ENCODE results near the gene SPECC1. TPM values are rescaled to one million over a fixed set of nuclear protein-coding genes. Genes with fewer than 3 reads are reported as not detected.

Gene SPECC1
- total RNA-seq, 2 donors from 2014 or later, result 53.5 to 78.3 TPM

- Histone ChIP-seq H3K4me1 (no peaks in the 10 kb centered on the region), H3K4me3 (no peak overlapping the region), H3K27me3 (no peaks in the 10 kb centered on the region), H3K9ac (ENCODE audit: low read depth in 2 of 2, low read length in 2 of 2) (no peak overlapping the region), H3K9me3 (no peaks in the 10 kb centered on the region), H3K36me3 (no peaks in the 10 kb centered on the region), H3K27ac (no peak overlapping the region)
- no peak for TF ChIP-seq CTCF (IDR thresholded peaks at IDR 0.05)
- intact Hi-C loops (cut with DNase I), result no loop called here
- DNase-seq, result no peak
Measured at GRCh38 chr17:20080513-20080912, 71.4 kb downstream of the SPECC1 start.

DNA sequence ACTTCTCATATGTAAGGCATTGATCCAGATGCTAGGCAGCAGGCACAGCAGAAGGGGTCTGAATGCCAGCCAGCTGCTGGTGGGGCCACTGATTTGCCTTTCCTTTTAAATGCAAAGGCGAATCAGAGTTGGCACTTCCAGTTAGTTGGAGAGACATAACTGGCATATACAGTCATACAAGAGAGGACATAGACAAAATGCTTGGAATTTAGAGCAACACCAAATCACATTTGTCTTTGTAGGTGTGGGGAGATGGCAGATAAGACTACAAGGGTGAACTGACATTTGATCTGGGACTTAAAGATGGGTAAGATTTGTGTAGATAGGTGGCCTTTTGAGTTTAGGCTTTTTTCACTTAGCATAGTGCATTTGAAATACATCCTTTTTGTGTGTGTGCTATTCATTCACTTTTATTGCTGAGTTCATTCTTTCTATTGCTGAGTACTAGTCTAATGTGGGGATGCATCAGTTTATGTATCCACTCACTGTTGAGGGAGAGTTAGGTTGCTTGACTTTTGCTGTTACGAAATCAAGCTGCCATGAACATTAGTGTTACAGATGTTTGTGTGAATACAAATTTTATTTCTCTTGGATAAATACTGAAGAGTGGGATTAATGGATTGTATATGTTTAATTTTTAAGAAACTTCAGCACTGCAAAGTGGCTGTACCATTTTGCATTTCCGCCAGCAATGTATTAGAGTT, 74.1 kb downstream of the SPECC1 start:
- H3K4me1 ChIP-seq, result no peaks in the 10 kb centered on the region
- H3K27ac ChIP-seq, result no peak overlapping the region
- no peaks in the 10 kb centered on the region for H3K27me3 ChIP-seq
- no peak overlapping the region for H3K4me3 ChIP-seq
- DNase-seq, result no peak
- no peak for TF ChIP-seq CTCF (IDR thresholded peaks at IDR 0.05)
- no peaks in the 10 kb centered on the region for H3K36me3 ChIP-seq
- H3K9ac ChIP-seq (ENCODE audit: low read depth in 2 of 2, low read length in 2 of 2), result no peak overlapping the region
- intact Hi-C loops (cut with DNase I), result no loop called here
- no peaks in the 10 kb centered on the region for H3K9me3 ChIP-seq

- intact Hi-C loops (cut with DNase I), result no loop called here
- TF ChIP-seq CTCF (IDR thresholded peaks at IDR 0.05), result no peak
- H3K9ac ChIP-seq (ENCODE audit: low read depth in 2 of 2, low read length in 2 of 2), result no peak overlapping the region
- H3K4me1 ChIP-seq, result no peaks in the 10 kb centered on the region
- H3K36me3 ChIP-seq, result no peaks in the 10 kb centered on the region
- no peak for DNase-seq
- H3K27ac ChIP-seq, result no peak overlapping the region
- no peaks in the 10 kb centered on the region for H3K27me3 ChIP-seq
- no peak overlapping the region for H3K4me3 ChIP-seq
- H3K9me3 ChIP-seq, result no peaks in the 10 kb centered on the region
Measured at GRCh38 chr17:20084621-20085282, 75.6 kb downstream of the SPECC1 start.

DNA sequence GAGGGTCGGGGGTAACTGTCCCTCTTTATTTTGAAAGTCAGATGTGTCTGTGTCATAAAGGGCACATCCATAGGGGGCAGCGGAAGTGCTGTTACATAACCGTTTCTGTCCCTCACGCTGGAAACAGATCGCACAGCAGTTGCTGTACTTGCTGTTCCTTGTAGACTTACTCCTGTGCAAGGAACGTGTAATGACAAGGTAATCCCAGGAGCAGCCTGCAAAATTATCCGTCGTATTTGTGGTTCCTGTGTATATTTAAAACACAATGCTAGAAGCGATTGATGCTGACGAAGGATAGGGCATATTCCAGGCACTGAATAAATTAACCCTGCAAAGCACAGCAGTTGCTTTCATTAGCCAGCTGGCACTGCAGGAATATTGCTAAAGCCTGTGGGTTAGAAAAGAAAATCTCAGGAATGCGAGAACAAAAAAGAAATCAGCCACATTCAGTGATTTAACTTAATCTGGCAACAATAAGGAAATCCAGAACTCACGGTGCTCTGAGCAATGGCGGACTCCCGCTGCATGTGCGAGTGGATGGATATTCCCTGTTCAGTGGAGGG, 76.2 kb downstream of the SPECC1 start:
- TF ChIP-seq CTCF (IDR thresholded peaks at IDR 0.05), result no peak
- Histone ChIP-seq H3K4me1 (no peaks in the 10 kb centered on the region), H3K9ac (ENCODE audit: low read depth in 2 of 2, low read length in 2 of 2) (no peak overlapping the region), H3K27me3 (no peaks in the 10 kb centered on the region), H3K27ac (no peak overlapping the region), H3K9me3 (no peaks in the 10 kb centered on the region), H3K36me3 (no peaks in the 10 kb centered on the region), H3K4me3 (no peak overlapping the region)
- no peak for DNase-seq
- intact Hi-C loops (cut with DNase I), result no loop called here

DNA sequence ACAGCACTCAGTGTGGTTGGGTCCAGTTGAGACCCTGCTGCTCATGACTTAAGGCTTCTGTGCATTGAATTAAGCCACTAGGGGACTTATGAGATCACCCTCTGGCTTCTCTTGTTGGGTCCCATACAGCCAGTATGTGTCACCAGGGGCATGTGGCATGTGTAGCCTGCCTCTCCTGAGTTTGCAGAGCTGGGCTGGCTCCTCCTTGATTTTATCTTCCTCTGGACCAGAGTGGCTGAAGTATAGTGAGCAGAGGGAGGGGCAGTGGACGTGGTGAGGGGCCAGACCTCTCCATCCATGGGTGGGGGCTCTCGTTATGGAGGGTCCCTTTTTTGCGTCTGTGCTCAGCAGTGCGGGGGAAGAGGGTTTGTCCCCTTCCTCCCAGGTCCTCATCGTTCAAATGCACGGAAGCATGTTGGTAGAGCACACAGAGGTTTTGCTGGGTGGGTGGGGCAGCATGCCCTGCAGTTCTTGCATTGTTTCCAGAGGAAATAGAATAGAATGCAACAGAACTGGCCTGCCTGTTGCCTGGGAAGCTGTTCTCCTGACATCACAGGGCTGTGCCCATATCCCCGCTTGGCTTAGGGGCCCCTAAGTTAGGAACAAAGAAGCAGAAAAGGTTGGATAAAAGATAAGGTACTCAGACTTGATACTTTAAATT, 77.4 kb downstream of the SPECC1 start:
- H3K27ac ChIP-seq, result no peak overlapping the region
- H3K4me3 ChIP-seq, result no peak overlapping the region
- H3K27me3 ChIP-seq, result no peaks in the 10 kb centered on the region

More for the DNA sequence above, 77.4 kb downstream of the SPECC1 start:
- no peak for DNase-seq
- Histone ChIP-seq H3K9me3 (no peaks in the 10 kb centered on the region), H3K4me1 (no peaks in the 10 kb centered on the region), H3K9ac (ENCODE audit: low read depth in 2 of 2, low read length in 2 of 2) (no peak overlapping the region), H3K36me3 (no peaks in the 10 kb centered on the region)
- intact Hi-C loops (cut with DNase I), result no loop called here
- no peak for TF ChIP-seq CTCF (IDR thresholded peaks at IDR 0.05)
